Measurements from ENCODE around the gene LTBP1.
"Not testable (repeated sequence)": the region's sequence is repeated elsewhere in the genome, so short reads cannot be mapped to it uniquely, and the experiment has no call there.

LTBP1 gene

GRCh38 chr2:33380719-33381118 is 434.0 kb downstream of the LTBP1 start:
- no peaks in the 10 kb centered on the region for H3K9me3 ChIP-seq
- H3K4me2 ChIP-seq, result no peak overlapping the region
- no peak overlapping the region for H3K27ac ChIP-seq
- no peaks in the 10 kb centered on the region for H4K20me1 ChIP-seq
- H3K27me3 ChIP-seq, result no peaks in the 10 kb centered on the region
- no peak overlapping the region for H3K9ac ChIP-seq
- H3K4me1 ChIP-seq, result no peaks in the 10 kb centered on the region
- no peaks in the 10 kb centered on the region for H3K36me3 ChIP-seq
- H3K4me3 ChIP-seq, result no peak overlapping the region
- no peak for TF ChIP-seq Cebpa-rat (IDR thresholded peaks at IDR 0.05)

- Histone ChIP-seq H3K36me3 (no peaks in the 10 kb centered on the region), H3K9ac (no peak overlapping the region), H3K27ac (no peak overlapping the region), H3K4me1 (no peaks in the 10 kb centered on the region), H3K9me3 (no peaks in the 10 kb centered on the region), H4K20me1 (no peaks in the 10 kb centered on the region), H3K4me3 (no peak overlapping the region), H3K4me2 (no peak overlapping the region), H3K27me3 (no peaks in the 10 kb centered on the region)
- no peak for TF ChIP-seq Cebpa-rat (IDR thresholded peaks at IDR 0.05)
These were observed 434.6 kb downstream of the LTBP1 start for GRCh38 chr2:33381301-33381858.

DNA sequence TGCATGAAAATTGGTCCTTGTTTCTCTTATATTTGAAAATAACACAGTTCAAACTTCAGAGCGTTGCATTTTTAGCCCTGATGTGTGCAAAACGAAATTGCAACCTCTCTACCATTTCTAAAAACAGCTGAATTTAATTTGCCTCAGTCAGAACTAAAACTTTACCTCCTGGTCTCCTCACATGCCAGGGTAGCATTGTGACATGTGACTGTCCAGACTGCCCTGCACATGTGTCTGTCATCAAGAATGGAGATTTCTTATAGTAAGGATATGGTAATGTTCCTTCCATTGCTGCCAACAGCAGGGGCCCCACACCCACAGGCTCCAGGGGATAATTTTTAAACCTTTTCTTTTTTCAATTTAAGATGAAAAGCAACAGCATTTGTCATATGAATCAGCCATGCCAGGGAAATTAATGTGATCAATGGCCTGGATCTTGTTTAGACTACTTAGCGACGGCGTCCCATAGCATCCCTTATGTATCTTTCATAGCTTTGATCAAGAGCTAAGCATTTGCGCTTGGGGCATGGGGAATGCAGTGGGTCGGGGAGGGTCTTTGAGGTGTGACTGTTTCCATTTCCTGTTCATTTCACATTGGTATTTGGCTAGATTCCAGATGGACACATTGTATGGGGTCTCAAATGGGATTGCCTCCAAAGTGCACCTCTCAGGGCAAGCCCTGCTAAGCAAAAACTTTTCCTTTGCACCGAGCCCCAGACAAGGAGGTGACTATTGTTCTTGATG is 437.3 kb downstream of the LTBP1 start:
- H3K36me3 ChIP-seq, result no peaks in the 10 kb centered on the region
- no peak for TF ChIP-seq Cebpa-rat (IDR thresholded peaks at IDR 0.05)
- no peak overlapping the region for H3K4me3 ChIP-seq
- H4K20me1 ChIP-seq, result no peaks in the 10 kb centered on the region
- H3K27me3 ChIP-seq, result no peaks in the 10 kb centered on the region
- no peaks in the 10 kb centered on the region for H3K4me1 ChIP-seq
- H3K4me2 ChIP-seq, result no peak overlapping the region
- no peaks in the 10 kb centered on the region for H3K9me3 ChIP-seq
- no peak overlapping the region for H3K9ac ChIP-seq
- H3K27ac ChIP-seq, result no peak overlapping the region

DNA sequence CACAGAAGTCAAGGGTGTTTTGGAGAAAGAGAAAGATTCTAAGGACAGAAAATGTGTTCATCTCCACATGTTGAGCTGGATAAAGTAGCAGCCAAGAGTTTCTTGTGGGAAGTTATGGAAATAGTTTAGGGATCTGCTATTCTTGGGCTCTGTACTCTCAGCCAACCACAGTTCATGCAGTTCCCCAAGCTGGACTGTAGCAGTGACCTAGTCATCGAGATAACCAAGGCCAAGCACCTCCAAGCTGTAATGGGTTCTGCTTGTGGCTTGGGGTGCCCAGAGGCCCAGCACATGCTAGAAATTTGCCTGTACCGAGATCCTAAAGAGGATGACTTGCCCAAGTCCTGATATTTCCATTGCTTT is 437.8 kb downstream of the LTBP1 start:
- H3K36me3 ChIP-seq, result no peaks in the 10 kb centered on the region
- no peak overlapping the region for H3K9ac ChIP-seq
- no peak overlapping the region for H3K4me2 ChIP-seq

DNA sequence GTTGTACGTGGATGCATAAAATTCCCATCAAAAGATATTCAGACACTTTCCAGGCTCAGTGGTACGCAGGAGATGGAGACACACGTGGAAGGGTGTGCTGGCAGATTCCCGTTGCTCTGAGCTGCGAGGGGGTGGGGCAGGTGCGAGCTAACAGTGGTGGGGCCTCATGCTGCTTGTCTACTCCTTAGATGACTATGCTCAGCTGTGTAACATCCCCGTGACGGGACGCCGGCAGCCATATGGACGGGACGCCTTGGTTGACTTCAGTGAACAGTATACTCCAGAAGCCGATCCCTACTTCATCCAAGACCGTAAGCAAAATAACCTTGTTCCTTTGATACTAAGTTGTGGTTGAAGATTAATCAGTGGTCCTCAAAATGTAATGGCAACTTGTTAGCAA is 442.2 kb downstream of the LTBP1 start:
- Histone ChIP-seq H3K4me1 (no peaks in the 10 kb centered on the region), H4K20me1 (no peaks in the 10 kb centered on the region), H3K27ac (no peak overlapping the region), H3K4me3 (no peak overlapping the region), H3K9ac (no peak overlapping the region), H3K9me3 (no peaks in the 10 kb centered on the region), H3K4me2 (no peak overlapping the region), H3K36me3 (no peaks in the 10 kb centered on the region), H3K27me3 (no peaks in the 10 kb centered on the region)
- no peak for TF ChIP-seq Cebpa-rat (IDR thresholded peaks at IDR 0.05)

More for the DNA sequence above, 437.8 kb downstream of the LTBP1 start:
- Histone ChIP-seq H3K27me3 (no peaks in the 10 kb centered on the region), H3K27ac (no peak overlapping the region), H3K4me3 (no peak overlapping the region), H4K20me1 (no peaks in the 10 kb centered on the region), H3K4me1 (no peaks in the 10 kb centered on the region), H3K9me3 (no peaks in the 10 kb centered on the region)
- TF ChIP-seq Cebpa-rat (IDR thresholded peaks at IDR 0.05), result no peak

GRCh38 chr2:33389695-33390094 is 442.9 kb downstream of the LTBP1 start:
- not testable (repeated sequence) for H3K9ac ChIP-seq, H3K9me3 ChIP-seq, H3K27ac ChIP-seq, H3K4me3 ChIP-seq, H3K4me2 ChIP-seq, H3K4me1 ChIP-seq, H3K36me3 ChIP-seq, H4K20me1 ChIP-seq, H3K27me3 ChIP-seq

- Histone ChIP-seq H3K4me3 (no peak overlapping the region), H3K4me1 (no peaks in the 10 kb centered on the region), H3K36me3 (no peaks in the 10 kb centered on the region), H3K9ac (no peak overlapping the region), H3K27ac (no peak overlapping the region), H3K27me3 (no peaks in the 10 kb centered on the region), H3K4me2 (no peak overlapping the region), H3K9me3 (no peaks in the 10 kb centered on the region), H4K20me1 (no peaks in the 10 kb centered on the region)
- TF ChIP-seq Cebpa-rat (IDR thresholded peaks at IDR 0.05), result no peak
These were observed 444.9 kb downstream of the LTBP1 start for GRCh38 chr2:33391529-33392255.

DNA sequence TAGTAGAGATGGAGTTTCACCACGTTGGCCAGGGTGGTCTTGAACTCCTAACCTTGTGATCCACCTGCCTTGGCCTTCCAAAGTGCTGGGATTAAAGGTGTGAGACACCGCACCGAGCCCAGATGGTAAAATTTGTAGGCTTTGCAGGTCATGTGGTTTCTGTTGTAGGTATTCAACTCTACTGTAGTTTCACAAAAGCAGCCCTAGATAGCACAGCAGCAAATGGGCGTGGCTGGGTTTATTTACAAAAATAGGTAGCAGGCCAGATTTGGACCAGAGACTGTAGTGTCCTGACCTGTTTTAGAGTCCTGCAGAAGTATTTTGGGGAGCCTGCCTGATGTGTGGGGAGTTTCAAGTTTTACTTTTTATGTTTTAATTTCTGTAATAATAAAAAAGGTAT is 445.6 kb downstream of the LTBP1 start:
- no peaks in the 10 kb centered on the region for H3K36me3 ChIP-seq
- no peaks in the 10 kb centered on the region for H4K20me1 ChIP-seq

DNA sequence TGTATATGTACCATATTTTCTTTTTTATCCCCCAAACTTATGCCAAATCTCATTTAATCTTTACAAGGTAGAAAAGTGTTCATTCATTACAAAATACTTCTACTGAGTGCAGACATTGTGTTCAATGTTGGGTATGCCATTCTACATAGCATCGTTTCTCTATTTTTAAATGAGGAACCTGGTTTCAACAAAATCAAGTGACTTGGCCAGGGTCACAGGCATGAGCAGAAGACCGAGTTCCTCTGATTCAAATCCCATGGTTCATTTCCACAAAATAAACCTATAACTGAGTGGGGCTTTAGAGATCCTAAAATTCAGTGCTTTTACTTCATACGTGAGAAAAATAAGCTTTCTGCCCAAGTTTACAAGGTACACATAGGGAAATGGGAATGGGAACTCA is 448.3 kb downstream of the LTBP1 start:
- no peak for TF ChIP-seq Cebpa-rat (IDR thresholded peaks at IDR 0.05)
- H3K27ac ChIP-seq, result no peak overlapping the region

More for the DNA sequence above, 445.6 kb downstream of the LTBP1 start:
- no peak for TF ChIP-seq Cebpa-rat (IDR thresholded peaks at IDR 0.05)
- no peak overlapping the region for H3K4me2 ChIP-seq
- no peak overlapping the region for H3K9ac ChIP-seq
- no peaks in the 10 kb centered on the region for H3K27me3 ChIP-seq
- H3K27ac ChIP-seq, result no peak overlapping the region
- H3K4me1 ChIP-seq, result no peaks in the 10 kb centered on the region
- H3K4me3 ChIP-seq, result no peak overlapping the region
- H3K9me3 ChIP-seq, result no peaks in the 10 kb centered on the region

DNA sequence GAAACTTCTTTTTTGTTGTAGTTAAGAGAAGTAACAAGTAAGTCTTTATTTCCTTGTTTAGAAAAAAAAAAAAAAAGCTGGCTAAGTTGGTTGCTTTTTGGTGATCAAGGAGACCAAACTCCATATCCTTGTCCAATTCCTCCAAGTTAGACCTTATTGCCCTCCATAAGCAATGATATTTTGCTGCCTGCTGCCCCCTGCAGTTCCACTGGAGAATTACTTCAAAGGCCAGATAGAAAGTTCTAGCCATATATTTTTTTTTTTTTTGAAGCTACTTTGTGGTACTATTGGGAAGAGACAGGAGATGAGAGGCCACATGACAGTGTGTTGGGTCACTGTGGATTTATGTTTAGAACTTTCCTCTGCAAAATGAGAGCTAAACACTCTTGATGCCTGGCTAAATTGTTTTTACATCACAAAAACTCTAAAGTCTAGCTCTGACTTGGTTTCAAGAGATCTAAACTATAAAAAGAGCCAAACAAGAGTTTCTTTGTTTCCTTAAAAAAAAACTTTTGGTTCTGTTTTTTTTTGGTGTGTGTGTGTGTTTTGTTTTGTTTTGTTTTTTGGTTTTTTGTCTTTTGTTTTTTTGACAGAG is 449.0 kb downstream of the LTBP1 start:
- Histone ChIP-seq H3K27me3 (no peaks in the 10 kb centered on the region), H4K20me1 (no peaks in the 10 kb centered on the region), H3K9ac (no peak overlapping the region), H3K9me3 (no peaks in the 10 kb centered on the region), H3K4me3 (no peak overlapping the region), H3K4me2 (no peak overlapping the region), H3K36me3 (no peaks in the 10 kb centered on the region), H3K27ac (no peak overlapping the region), H3K4me1 (no peaks in the 10 kb centered on the region)
- TF ChIP-seq Cebpa-rat (IDR thresholded peaks at IDR 0.05), result no peak

More for the DNA sequence above, 448.3 kb downstream of the LTBP1 start:
- H3K9me3 ChIP-seq, result no peaks in the 10 kb centered on the region
- H3K36me3 ChIP-seq, result no peaks in the 10 kb centered on the region
- no peaks in the 10 kb centered on the region for H4K20me1 ChIP-seq
- no peak overlapping the region for H3K9ac ChIP-seq
- no peaks in the 10 kb centered on the region for H3K27me3 ChIP-seq
- H3K4me3 ChIP-seq, result no peak overlapping the region
- H3K4me2 ChIP-seq, result no peak overlapping the region
- H3K4me1 ChIP-seq, result no peaks in the 10 kb centered on the region

Data from BLaER1 (cell line).